EL (cell line): Measurements from ENCODE around the gene HTN1.
"Not testable (repeated sequence)": the region's sequence is repeated elsewhere in the genome, so short reads cannot be mapped to it uniquely, and the experiment has no call there.

Experiments
- DNase-seq: peaks from one replicate; pipeline ENCODE4 v3.0.0-alpha.2; 2016

Gene HTN1

DNA sequence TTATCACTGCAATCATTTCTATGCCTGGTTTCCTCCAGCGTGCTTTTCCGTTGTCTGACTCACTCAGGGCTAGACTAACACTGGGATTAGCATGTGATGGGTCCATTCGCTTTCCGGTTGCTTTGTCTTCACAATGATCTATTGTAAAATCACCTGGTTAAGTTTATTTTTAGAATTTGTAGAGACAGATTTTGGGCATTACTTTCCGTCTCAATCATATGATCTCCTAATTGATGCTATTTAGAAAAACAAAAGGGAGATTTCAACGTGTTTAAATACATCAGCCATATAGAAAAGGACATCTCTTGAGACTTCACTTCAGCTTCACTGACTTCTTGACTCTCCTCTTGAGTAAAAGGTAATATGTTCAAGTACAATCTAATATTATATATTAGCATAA is at the start of gene HTN1:
Gene HTN1, plus strand, starts transcription at position 301 of the 400 bp plus-strand sequence. CDS start 2,639 bp downstream, outside the sequence.
- not testable (repeated sequence) for DNase-seq

- DNase-seq = no peak
These were observed 49.5 kb upstream of the HTN1 start for GRCh38 chr4:70000711-70001110.

DNA sequence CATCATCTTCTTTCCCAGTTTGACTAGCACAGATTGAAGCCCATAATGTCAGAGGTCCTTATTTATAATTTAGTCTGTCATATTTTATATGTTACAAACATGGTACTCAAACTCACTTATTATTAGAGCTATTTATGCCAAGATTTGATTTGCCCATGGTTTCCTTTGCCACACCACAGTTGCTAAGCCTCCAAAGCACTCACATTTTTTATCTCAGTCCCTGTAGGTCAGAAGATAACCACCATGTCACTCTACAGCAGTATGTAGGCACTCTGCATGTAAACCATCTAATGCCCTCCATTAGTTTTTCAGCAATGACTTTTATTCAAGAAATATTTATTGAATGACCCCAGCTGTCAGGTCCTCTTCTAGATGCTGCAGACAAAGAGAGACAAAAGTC is 47.7 kb upstream of the HTN1 start:
- DNase-seq = no peak

DNA sequence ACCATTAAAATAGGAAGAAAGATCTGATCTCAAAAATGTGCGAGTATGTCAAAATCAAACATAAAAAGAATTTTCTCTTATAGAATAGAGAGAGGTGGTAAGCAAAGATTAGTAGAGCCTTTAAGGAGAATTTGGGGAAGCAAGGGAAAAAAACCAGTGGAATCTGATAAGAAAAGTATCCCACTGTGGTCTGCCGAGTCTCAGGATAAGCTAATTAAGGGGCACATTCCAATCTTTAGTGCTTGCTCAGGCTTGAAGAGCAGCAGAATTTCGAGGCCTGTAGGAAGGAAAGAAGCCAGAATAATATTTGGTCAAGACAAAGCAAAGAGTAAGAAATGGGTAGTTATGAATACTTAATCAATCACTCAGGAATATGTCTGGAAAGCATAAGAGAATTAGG is 41.5 kb upstream of the HTN1 start:
- DNase-seq = no peak

GRCh38 chr4:70019006-70019405 is 31.2 kb upstream of the HTN1 start:
- DNase-seq = not testable (repeated sequence)

- DNase-seq = no peak
These were observed 27.0 kb upstream of the HTN1 start for GRCh38 chr4:70023218-70023617.

DNA sequence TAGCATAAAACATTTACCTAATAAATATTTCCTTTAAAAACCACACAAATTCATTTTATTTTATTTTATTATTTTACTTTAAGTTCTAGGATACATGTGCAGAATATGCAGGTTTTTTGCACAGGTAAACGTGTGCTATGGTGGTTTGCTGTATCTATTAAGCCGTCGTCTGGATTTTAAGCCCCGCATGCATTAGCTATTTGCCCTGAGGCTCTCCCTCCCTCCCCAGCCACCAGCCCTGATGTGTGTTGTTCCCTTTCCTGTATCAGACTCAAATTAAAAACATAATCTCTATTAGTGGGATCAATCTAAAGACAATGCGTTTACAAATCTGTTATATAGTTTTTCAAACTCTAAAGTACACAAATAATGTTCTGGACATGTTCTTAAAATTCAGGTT is 23.2 kb upstream of the HTN1 start:
- no peak for DNase-seq

GRCh38 chr4:70028159-70028558 is 22.1 kb upstream of the HTN1 start, which contains the start of gene HTN3:
Gene HTN3, plus strand, starts transcription at chr4:70028459. Its CDS starts 2,282 bp downstream, at chr4:70030741.
- not testable (repeated sequence) for DNase-seq

- not testable (repeated sequence) for DNase-seq
These were observed 12.7 kb upstream of the HTN1 start for GRCh38 chr4:70037559-70037958.

DNA sequence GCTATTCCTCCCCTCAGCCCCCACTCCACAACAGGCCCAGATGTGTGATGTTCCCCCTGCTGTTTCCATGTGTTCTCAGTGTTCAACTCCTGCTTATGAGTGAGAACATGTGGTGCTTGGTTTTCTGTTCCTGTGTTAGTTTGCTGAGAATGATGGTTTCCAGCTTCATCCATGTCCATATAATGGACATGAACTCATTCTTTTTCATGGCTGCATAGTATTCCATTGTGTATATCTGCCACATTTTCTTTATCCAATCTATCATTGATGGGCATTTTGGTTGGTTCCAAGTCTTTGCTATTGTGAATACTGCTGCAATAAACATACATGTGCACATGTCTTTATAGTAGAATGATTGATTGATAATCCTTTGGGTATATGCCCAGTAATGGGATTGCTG is 10.3 kb upstream of the HTN1 start:
- not testable (repeated sequence) for DNase-seq

DNA sequence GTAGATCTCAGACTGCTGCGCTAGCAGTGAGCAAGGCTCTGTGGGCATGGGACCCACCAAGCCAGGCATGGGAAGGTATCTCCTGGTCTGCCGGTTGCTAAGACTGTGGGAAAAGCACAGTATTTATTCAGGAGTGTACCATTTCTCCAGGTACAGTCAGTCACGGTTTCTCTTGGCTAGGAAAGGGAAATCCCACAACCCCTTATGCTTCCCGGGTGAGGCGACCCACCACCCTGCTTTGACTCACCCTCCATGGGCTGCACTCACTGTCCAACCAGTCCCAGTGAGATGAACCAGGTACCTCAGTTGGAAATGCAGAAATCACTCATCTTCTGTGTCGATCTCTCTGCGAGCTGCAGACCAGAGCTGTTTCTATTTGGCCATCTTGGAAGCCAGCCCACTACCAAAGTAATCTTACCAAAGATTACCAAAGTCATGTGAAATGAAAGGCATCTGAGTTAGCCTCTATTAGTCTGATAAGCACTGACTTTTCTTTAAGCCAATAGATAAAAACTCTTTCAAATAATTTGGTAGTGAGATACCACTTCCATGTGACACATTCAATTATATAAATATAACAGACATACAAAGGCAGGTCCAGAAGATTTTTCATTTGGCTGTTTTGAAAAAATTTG is 8.5 kb upstream of the HTN1 start:
- no peak for DNase-seq

- not testable (repeated sequence) for DNase-seq
These were observed 6.3 kb downstream of the HTN1 start for GRCh38 chr4:70056534-70056933.

DNA sequence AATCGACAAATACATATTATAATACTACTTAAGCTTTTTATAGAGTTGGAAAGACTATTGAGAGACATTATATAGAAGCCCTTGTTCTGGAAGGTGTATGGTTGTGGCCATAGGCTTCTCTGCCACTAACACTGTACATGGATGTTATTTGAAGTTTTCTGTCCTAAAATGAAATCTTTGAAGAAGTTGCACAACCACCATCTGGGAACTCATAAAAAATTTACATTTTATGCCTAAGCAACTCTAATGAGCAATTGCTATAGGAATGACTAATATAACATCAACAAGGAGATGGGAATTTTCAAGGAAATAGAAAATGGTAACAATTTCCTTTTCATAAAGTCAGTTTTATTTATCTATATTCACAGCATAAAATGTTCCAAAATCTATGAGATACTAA is 7.4 kb downstream of the HTN1 start:
- DNase-seq = no peak

GRCh38 chr4:70059149-70059548 is 8.9 kb downstream of the HTN1 start:
- no peak for DNase-seq

DNA sequence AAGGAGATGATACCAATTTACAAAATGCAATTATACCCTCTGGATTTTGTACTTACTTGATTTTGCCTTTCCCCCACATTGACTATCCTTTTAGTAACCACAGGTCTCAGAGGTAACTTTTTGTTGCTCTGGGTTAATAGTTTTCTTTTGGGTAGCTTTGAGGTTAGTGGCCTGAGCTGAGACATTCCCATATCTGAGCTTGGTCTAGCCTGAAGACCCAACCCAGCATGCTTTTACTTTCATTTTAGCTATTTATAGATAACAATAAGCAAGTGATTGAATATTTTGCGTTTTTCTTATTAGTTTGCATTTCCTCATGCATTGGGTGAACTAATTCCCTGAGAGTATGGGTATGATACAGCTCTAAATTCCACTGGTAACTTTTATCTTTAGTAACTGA is 11.8 kb downstream of the HTN1 start:
- no peak for DNase-seq

DNA sequence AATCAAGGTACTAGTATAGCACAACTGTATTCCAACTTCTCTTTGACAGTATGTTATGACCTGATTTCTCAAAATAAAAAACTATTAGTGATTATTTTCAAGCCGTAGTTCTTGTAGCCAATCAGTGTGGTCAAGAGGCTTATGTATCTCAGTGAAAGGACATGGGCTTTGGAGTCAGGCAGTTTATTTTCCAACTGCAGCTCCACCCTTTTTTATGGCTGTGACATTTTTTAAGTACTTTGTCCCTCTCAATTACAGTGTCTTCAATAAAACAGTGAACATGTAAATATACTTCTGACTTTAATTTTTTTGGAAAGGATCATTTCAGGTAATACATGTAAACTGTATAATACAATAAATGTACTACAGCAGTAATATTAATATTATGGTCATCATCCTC is 30.0 kb downstream of the HTN1 start:
- no peak for DNase-seq

DNA sequence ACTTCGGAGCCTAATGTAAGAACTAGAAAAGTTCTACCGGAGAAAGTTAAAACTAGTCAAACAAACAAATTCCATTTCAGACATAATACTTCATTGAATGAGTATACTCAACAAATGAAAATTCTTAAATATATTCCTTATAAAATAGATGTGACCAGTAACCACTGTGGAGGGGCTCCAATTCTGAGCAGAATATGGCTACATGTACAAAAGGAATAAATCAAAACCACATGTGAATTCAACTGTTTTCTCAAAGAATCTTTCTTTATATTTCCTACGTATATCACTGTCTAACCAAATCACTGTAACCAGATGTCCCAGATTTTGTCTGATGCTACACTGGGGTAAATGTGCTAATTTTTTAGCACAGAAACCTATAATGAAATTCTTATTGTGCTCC is 49.0 kb downstream of the HTN1 start:
- no peak for DNase-seq
